Anterior cingulate cortex (tissue), 58 donors: Measurements from ENCODE around the gene ADIG.
"Not testable (repeated sequence)": the region's sequence is repeated elsewhere in the genome, so short reads cannot be mapped to it uniquely, and the experiment has no call there.

Source experiments
- DNase-seq, 58 donors: peaks; one replicate each; lab custom pipeline; 2025; lab: John Stamatoyannopoulos, UW

The ADIG gene

DNA sequence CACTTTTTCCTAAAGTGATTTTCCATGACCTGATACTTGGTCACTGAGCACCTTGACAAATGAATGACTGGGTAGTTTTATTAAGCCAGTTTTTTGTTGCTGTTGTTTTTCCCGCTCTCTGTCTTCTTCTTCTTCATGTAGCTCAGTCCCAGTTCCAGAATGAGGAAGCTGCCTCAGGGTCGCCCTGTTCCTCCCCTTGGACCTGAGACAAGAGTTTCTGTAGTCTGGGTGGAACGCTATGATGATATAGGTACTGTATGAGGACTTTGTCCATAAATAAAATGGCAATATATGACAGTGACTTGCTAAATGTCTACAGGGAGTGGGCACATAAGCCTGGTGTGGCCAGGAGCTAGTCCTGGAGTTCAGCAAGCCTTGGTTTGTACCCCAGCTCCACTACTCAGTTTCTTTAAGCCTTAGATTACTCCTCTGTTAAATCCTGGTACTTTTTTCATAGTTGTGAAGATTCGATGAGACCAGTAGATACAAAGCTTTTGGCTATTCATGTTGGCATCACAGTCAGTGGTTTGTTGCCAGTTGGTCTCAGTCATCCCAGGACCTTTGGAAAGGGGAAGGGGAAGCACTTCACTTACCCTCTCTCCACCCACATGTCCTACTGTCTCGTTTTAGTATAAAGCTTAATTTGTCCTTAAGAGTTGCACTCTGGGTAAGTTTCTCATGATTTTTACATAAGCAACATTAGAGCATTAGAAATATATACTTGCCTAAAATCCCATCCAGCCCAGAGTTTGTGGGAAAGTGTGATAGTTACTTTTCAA, 11.1 kb upstream of the ADIG start:
- no peak for DNase-seq

DNA sequence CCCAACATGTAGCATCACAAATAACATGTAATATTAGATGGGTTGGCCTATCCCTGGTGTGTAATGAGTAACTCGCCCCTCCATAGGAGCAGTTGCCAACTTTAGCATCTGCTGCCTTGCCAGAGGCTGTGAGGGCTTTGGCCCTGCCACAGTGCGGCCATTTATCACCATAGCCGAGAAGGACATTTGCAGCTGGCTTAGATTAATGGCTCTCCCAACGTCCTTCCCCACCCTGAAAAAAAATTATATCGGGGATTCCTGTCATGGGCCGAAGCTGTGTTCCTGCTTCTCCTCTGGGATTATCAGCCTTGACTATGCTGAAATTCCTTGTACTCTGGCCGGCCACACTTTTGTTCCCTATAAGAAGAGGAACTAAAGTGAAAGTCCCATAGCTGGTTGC, 7.6 kb upstream of the ADIG start:
- DNase-seq = peak in 8 of 58 donors; percentile 2 to 22 (median 10)

DNA sequence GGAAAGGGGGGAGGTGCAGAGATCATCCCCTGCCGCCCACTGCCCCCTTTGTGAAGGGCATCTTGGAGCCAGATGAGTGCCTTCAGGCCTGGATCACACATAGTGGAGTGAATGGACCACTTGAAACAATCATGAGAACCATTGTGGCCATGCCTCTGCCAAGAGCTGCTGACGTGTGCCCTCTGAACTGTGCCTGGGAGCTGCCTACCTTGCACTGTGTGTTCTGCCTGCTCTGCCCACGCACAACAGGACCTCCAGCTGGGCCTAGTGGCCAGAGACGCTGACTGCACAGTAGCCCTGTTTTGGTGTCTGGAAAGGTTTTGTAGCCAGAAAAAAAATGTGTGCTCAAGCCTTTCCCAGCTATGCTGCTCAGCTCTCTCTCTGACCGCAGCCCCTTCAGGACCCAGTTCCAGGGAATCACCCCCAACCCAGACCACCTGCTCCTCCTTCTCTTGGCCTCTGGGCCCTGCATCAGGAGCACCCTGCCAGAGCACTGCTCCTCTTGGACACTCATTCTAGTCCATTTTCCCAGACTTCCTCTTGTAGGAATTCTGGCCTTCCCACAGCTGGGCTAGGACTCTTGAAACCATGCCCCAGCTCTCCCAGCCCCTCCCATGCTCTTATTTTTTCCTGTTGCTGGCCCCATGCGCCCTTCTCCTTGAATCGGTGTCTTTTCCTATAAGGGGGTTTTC, 1.6 kb upstream of the ADIG start:
- DNase-seq = peak in 1 of 58 donors; percentile 5

DNA sequence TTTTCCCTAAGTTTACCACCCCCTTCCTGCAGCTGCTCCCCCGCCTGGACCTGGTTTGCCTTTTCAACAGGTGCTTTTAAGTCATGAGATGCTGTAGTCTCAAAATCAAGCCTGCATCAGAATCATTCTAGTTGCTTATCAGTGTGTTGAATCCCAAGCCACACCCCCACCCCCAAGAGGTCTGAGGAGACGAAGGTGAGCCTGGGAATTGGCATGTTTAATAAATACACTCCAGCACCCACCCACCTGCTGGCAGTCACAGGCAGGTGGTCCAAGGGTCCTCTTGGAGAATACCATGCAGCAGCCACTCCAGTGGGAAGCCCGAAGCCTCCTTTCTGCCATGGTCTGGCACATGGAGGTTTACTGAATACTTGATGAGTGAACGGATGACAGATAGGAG, 1.1 kb upstream of the ADIG start:
- DNase-seq = no peak

DNA sequence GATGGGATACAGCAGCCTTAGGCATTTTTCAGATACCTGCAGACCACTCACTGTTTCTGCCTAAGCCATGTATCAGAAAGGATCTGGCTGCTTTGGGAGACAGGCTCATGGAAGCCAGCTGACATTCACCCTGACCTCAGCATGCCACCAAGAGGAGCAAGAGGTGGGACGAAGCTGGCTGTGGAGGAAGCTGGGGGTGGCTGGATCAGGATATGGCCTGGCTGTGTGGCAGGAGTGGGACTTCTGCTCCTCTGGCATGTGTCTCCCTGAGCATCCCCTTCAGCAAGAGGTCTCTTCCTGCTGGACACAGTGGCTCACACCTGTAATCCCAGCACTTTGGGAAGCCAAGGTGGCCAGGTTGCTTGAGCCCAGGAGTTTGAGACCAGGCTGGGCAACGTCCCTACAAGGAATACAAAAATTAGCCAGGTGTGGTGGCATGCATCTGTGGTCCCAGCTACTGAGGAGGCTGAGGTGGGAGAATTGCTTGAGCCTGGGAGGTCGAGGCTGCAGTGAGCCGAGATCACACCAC, 897 bp downstream of the ADIG start:
- no peak for DNase-seq

DNA sequence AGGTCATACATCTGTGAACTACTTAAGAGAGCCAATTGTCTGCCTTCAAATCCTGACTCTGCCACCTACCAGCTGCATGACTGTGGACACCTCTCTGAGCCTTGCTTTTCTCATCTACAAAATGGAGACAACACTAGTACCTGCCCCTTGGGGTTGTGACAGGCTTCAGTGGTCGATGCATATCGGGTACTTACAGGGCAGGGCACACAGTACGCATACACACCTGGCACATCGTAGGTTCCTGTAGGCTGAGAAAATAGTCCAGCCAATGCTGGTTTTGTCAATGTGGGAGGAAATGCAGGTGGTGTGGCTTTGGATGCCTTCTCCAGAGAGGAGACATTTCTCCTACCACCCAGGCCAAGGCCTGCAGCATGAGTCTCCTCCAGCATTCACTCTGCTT, 2.3 kb downstream of the ADIG start:
- DNase-seq = no peak

DNA sequence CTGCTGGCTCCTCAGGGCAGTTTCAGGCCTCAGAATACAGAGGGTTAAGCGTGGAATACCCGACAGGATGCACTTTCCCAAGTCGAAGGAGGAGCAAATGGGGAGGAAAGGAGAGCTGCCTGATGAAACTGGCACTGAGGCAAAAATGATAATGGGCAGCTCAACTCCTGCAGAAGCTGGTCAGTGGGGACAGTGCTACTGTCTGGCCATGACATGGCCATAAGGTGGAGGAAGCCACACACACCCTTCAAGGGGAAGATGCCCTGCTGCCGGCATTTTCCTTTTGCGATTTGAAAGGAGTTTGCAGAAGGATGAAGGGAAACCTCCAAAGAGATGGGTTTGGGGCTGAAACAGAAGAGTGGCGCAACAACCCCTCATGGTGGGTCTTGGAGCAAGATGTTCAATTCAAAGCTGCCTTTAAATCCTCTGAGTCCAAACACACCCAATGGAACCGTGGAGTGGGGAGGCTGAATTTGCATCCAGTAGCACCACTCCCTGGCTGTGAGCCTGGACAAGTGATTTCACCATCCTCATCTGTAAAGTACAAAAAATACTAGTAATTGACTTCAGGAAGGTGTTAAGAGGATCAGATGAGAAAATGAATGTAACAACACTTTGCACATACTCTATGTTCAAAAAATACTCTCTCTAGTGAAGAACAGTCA, 3.2 kb downstream of the ADIG start:
- no peak for DNase-seq

DNA sequence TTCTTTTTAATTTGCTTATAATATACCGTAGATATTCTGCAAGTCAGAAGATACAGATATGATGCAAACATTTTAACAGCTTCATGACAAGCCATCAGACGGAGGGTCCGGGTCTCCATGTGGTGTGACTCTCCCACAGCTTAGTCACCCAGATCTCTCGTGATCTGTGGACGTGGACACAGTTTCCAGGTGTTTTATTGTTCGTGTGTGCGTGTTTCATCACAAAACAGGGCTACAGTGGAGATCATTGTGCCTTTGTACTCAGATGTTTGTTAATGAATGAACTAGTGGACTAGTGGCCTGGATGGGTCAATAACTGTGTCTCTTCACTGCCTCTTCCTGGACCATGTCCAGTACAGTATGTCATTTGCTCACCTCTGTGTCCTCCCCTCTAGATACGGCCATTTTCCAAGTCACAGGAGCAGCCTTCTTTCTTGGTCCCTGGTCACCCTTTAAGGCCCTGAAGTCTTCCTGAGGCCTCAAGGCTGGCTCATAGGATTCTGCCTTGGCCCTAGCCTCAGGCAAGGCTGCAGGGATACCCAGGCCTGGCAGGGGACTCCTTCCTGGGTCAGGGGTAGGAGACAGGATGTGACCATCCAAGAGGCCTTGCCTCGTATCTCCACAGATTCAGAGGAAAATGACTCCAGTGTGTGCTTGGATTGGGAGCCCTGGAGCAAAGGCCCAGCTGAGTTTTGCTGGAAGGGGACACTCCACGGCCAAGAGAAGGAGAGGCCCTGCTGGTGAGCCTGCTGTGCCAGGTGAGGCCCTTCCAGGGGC, 4.6 kb downstream of the ADIG start:
- no peak for DNase-seq

DNA sequence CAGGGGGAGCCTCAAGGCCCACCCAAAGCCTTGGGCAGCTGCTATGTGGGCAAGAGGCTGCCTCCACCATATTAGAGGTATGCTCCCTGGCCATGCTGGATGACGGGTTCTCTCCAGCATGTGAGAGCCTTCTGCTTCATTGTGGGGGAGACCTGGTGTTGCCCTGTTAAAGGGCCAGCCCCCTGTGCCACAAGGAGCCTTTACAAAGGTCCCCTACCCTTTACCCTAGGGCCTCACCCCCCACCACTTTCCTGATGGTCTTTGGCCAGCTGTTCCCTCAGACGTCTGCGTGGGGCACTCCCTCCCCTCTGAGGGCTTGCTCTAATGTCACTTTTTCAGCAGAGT, 5.2 kb downstream of the ADIG start:
- DNase-seq = no peak

DNA sequence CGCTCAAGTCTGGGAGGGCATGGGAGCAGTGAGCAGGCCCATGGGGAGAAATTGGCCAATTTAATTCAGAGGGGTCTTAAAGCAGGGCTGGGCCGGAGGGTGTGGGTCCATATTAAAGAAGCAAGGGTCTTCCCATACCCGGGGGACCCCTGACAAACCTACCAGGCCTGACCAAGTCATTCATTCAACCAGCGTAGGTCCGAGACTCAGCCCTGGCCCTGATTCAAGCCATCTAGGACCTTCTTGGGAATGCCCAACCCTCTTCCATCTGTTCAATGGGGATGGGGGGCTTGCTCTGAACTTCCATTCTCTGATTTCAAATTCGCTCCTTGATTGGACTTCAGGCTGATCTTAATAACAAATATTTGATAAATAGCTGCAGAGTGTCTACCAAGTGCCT, 7.3 kb downstream of the ADIG start:
- DNase-seq = no peak

DNA sequence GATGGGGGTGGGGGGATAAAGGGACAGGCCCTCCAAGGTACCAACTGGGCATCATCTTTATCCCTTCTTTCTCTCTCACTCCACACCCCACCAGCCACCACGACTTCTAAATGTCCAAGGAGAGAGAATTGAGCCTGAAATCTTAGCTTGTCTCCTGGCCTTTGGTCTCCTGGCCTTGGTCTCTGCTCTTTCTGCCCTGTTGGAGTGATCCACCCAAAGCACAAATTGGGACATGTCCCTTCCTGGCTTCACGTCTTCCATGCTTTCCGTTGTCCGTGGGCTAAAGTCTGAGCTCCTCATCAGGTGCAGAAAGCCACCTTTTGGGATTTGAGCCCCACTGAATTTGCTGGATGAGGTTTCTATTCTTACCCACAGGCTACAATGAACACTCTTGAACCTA, 8.4 kb downstream of the ADIG start:
- no peak for DNase-seq

DNA sequence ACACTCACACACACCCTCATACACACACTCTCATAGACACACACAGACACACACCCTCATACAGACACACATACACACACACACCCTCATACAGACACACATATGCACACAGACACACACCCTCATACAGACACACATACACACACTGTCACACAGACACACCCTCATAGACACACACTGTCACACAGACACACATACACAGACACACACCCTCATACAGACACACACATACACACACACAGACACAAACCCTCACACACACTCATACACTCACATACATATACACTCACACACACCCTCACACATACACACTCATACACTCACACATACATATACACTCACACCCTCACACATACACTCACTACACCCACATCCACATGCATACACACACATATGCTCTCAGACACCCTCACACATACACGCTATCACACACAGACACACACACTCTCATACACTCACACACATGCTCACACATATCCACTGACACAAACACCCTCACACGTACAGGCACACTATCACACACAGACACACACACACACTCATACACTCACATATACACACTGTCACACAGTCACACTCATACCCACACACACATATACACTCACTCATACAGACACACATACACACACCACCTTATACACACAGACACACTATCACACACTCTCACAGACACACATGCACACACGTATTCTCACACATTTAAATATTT, 9.1 kb downstream of the ADIG start:
- DNase-seq = no peak

DNA sequence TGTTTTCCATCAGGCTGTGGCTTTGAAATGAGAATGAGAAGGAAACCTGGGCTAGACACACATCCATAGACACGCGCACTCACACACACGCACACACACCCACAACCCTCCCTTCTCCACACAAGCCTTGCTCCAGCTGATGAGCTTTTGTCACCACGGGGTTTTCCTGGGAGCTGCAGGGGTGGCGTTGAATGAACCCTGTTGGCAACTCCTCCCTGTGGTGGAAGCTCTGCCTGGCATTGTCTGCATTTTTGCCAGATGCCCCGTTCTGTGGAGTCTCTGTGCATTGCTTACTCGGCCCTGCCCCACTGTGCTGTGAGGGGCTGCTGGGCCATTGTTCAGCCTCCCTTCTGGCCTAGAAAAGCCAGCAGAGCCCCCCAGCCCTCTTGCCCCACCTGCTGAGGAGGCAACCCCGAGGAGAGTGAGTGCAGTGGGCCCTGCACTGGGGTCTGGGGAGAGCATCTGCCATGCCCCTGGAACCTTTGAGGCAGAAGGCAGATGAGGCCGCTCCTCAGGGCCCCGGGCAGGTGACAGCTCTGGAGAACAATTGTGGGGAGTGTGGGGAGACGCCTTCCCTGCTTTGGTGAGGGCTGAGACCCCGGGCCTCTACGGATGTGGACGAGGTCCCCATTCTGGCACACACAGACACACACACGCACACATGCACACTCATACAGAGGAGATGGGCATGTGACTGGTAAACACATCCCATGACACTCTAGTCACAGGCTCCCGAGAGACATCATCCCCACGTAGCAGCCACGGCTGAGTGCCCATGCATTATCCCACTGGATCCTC, 9.9 kb downstream of the ADIG start:
- DNase-seq = peak in 1 of 58 donors; percentile 5

DNA sequence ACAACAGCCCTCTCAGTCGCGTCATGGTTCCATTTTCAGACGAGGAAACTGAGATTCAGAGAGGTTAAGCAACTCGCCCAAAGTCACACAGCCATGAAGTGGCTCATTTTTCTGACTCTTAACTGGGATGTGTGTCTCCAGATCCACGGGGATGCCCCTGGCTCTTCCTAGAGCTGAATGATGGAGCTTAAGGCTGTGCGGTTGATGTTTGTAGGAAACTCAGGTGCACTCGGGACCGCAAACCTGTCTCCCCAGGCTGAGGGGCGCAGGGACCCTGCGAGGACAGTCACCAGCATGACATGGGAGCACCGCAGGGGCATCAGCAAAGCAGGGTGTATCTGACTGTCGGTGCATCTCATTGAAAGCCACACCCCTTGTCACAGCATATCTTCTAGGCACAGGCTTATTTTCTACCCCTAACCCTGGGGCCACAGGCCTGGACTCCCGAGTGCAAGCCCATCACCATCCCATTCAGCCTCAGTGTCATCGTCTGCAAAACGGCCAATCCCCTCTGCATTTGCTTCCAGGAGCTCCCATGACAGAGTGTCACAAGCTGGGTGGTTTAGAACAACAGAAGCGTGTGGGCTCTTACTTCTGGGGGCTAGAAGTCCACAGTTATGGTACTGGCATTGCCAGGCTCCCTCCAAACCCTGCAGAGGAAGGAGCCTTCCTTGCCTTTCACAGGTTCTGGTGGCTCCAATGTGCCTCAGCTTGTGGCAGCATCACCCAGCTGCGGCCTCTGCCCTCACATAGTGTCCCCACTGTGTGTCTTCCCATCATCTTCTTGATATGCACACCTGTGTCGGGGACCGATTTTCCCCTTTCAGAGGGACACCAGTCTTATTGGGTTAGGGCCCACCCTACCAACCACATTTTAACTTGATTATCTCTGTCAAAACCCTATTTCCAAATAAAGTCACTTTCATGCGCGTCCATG, 10.7 kb downstream of the ADIG start:
- DNase-seq = no peak

DNA sequence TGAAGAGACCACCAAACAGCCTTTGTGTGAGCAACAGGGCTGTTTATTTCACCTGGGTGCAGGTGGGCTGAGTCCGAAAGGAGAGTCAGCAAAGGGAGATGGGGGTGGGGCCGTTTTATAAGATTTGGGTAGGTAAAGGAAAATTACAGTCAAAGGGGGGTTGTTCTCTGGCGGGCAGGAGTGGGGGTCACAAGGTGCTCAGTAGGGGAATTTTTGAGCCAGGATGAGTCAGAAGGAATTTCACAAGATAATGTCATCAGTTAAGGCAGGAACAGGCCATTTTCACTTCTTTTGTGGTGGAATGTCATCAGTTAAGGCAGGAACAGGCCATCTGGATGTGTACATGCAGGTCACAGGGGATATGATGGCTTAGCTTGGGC, 11.4 kb downstream of the ADIG start:
- not testable (repeated sequence) for DNase-seq

DNA sequence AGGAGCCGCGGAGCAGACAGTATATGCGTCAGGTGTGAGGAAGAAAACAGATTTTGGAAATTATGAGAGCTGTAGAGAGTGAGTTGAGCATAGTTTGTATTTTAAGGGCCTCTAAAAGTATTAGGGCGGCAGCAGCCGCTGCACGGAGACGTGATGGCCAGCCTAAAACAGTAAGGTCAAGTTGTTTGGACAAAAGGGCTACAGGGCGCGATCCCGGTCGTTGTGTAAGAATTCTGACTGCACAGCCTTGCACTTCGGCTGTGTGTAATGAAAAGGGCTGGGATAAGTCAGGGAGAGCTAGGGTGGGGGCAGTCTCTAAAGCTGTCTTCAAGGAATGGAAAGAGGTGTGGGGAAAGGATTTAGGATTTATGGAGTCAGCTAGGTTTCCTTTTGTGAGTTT, 13.3 kb downstream of the ADIG start:
- DNase-seq = not testable (repeated sequence)

DNA sequence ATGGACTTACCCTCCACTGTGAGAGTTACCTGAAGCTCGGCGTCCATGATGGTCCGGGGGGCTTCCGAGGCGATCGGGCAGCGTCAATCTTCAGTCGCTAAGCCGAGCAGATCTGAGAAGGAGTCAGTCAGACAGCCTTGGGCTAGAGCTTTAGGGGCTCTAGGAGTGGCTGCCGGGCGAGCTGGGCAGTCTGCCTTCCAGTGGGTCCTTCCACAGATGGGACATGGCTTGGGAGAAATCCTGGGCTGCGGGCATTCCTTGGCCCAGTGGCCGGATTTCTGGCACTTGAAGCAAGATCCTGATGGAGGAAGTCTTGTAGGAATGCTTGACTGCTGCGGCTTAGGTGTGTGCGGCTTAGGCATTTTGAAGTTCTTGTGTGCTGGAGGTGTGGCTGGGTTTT, 14.9 kb downstream of the ADIG start:
- DNase-seq = not testable (repeated sequence)

DNA sequence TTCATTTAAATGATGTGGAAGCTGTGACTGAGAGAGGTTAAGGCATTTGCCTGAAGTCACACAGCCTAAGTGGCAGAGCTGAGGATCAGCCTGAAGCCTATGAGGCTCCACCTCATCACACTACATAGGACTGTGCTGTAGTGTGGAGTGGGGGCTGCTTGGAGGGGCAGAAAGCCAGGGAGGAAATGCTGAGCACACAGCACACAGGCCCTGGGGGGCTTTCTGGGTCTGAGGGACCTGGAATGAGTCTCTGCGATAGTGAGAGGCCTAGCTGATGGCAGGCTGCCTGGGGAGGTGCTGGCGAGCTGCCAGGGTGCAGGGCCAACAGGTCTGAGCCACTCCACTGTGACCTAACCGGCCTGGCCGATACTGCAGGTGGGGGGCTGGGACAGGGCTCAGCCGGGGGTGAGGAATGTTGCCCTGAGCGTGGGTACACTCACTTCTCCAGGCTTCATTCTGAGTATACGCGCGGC, 18.4 kb downstream of the ADIG start:
- DNase-seq = peak in 2 of 58 donors; percentile 2 to 40
